Breast epithelium (tissue), 3 donors: Measurements from ENCODE around the gene CGREF1.

Experiments
- POLR2A ChIP-seq: fragments of 450-650 bp; IDR thresholded peaks from one replicate; pipeline ENCODE4 v1.6.1; 2016; ENCODE audit warnings: antibody characterized with exemption, mild to moderate bottlenecking, moderate library complexity
- POLR2AphosphoS5 ChIP-seq, 3 donors: sonication (generic); formaldehyde crosslinking; IDR thresholded peaks; one replicate each; pipeline ENCODE4 v1.6.1; 2017; ENCODE audit warnings: antibody characterized with exemption in 3 of 3
- TF ChIP-seq, protein P1 (sequence below), 3 donors: fragments of 450-650 bp; IDR thresholded peaks; one replicate each; pipeline ENCODE4 v1.5.1; 2016 to 2017; ENCODE audit warnings: antibody characterized with exemption in 3 of 3, mild to moderate bottlenecking in 3 of 3, moderate library complexity in 3 of 3

GRCh38 chr2:27091746-27092695 lies 26.9 kb downstream of the CGREF1 start:
- TF ChIP-seq, protein P1, sequence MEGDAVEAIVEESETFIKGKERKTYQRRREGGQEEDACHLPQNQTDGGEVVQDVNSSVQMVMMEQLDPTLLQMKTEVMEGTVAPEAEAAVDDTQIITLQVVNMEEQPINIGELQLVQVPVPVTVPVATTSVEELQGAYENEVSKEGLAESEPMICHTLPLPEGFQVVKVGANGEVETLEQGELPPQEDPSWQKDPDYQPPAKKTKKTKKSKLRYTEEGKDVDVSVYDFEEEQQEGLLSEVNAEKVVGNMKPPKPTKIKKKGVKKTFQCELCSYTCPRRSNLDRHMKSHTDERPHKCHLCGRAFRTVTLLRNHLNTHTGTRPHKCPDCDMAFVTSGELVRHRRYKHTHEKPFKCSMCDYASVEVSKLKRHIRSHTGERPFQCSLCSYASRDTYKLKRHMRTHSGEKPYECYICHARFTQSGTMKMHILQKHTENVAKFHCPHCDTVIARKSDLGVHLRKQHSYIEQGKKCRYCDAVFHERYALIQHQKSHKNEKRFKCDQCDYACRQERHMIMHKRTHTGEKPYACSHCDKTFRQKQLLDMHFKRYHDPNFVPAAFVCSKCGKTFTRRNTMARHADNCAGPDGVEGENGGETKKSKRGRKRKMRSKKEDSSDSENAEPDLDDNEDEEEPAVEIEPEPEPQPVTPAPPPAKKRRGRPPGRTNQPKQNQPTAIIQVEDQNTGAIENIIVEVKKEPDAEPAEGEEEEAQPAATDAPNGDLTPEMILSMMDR (IDR thresholded peaks at IDR 0.05), result no peak
- TF ChIP-seq POLR2A (no peak), POLR2AphosphoS5 (IDR thresholded peaks at IDR 0.05) (no peak)
